WTC11 (cell line): ENCODE measurements around the gene FER. TPM values are rescaled to one million over a fixed set of nuclear protein-coding genes. Genes with fewer than 3 reads are reported as not detected.
A peak's percentile ranks its signal among the peaks of the same experiment; 100 is the strongest.

Experiments used
- ATAC-seq: fragments of 200-7000 bp; cut with Tn5 transposase; 2 replicates; pipeline ENCODE4 v1.10.0; 2021; ENCODE audit warnings: mild to moderate bottlenecking, moderate library complexity
- CTCF ChIA-PET: fragments of 300-600 bp; sonication (Branson Sonifier 250); formaldehyde crosslinking; loops from one replicate; lab custom pipeline; 2021; ENCODE audit warnings: antibody characterized with exemption; lab: Charles Lee
- POLR2A ChIA-PET: fragments of 350-600 bp; sonication (Branson Sonifier 250); formaldehyde crosslinking; loops from one replicate; lab custom pipeline; 2021; ENCODE audit warnings: antibody characterized with exemption; lab: Charles Lee
- DNase-seq: peaks from one replicate; pipeline ENCODE4 v3.0.0; 2021; ENCODE audit warnings: low spot score
- H3K27ac Mint-ChIP-seq: 2 replicates; pipeline ENCODE4 v1.8.0; 2021; ENCODE audit warnings: mixed read lengths
- H3K27me3 Mint-ChIP-seq: 2 replicates; pipeline ENCODE4 v1.8.0; 2021; ENCODE audit warnings: low read depth, mild to moderate bottlenecking, moderate library complexity, mixed read lengths
- H3K36me3 Mint-ChIP-seq: 2 replicates; pipeline ENCODE4 v1.8.0; 2021; ENCODE audit warnings: mixed read lengths
- H3K4me1 Mint-ChIP-seq: 2 replicates; pipeline ENCODE4 v1.8.0; 2022; ENCODE audit warnings: mixed read lengths
- H3K4me3 Mint-ChIP-seq: 2 replicates; pipeline ENCODE4 v1.8.0; 2021; ENCODE audit warnings: mild to moderate bottlenecking, moderate library complexity, mixed read lengths
- H3K9me3 Mint-ChIP-seq: 2 replicates; pipeline ENCODE4 v1.8.0; 2021; ENCODE audit warnings: mixed read lengths
- ATF2 ChIP-seq: sonication (generic); formaldehyde crosslinking; IDR thresholded peaks from 2 replicates; pipeline ENCODE4 v1.8.1; 2022; ENCODE audit warnings: low read depth, missing genetic modification reagents, borderline replicate concordance
- ATF3 ChIP-seq: sonication (generic); formaldehyde crosslinking; conservative IDR thresholded peaks from 2 replicates; pipeline ENCODE4 v1.8.1; 2022; ENCODE audit warnings: mild to moderate bottlenecking, missing genetic modification reagents
- ATF6 ChIP-seq: sonication (generic); formaldehyde crosslinking; IDR thresholded peaks from 2 replicates; pipeline ENCODE4 v1.8.1; 2023; ENCODE audit warnings: mild to moderate bottlenecking, missing genetic modification reagents
- CDX4 ChIP-seq: fragments of 250-450 bp; sonication (Bioruptor Pico); IDR thresholded peaks from 2 replicates; pipeline ENCODE4 v1.9.0; 2021; ENCODE audit warnings: moderate library complexity, mild to moderate bottlenecking, inconsistent platforms, borderline replicate concordance
- ELF4 ChIP-seq: sonication (generic); formaldehyde crosslinking; IDR thresholded peaks from 2 replicates; pipeline ENCODE4 v1.8.1; 2022; ENCODE audit warnings: low read depth, mild to moderate bottlenecking, moderate library complexity, missing genetic modification reagents
- ERG ChIP-seq: fragments of 250-450 bp; sonication (Bioruptor Pico); IDR thresholded peaks from 2 replicates; pipeline ENCODE4 v1.8.0; 2021; ENCODE audit warnings: mild to moderate bottlenecking
- ESRRA ChIP-seq: sonication (generic); formaldehyde crosslinking; IDR thresholded peaks from 2 replicates; pipeline ENCODE4 v1.8.1; 2022; ENCODE audit warnings: mild to moderate bottlenecking, missing genetic modification reagents, borderline replicate concordance
- ETV6 ChIP-seq: sonication (generic); formaldehyde crosslinking; IDR thresholded peaks from 2 replicates; pipeline ENCODE4 v1.8.1; 2022; ENCODE audit warnings: mild to moderate bottlenecking, missing genetic modification reagents
- FOXP4 ChIP-seq: sonication (generic); formaldehyde crosslinking; IDR thresholded peaks from 2 replicates; pipeline ENCODE4 v1.8.0; 2022; ENCODE audit warnings: mild to moderate bottlenecking, missing genetic modification reagents
- GABPB1 ChIP-seq: sonication (generic); formaldehyde crosslinking; IDR thresholded peaks from 2 replicates; pipeline ENCODE4 v1.8.1; 2023; ENCODE audit warnings: mild to moderate bottlenecking, missing genetic modification reagents
- GRHL2 ChIP-seq: fragments of 250-450 bp; sonication (Bioruptor Pico); IDR thresholded peaks from 2 replicates; pipeline ENCODE4 v1.8.0; 2022; ENCODE audit warnings: mild to moderate bottlenecking, moderate library complexity; ENCODE audit not compliant: insufficient replicate concordance, severe bottlenecking
- HMGA2 ChIP-seq: fragments of 250-450 bp; sonication (Bioruptor Pico); IDR thresholded peaks from 2 replicates; pipeline ENCODE4 v1.4.0; 2021; ENCODE audit warnings: mild to moderate bottlenecking, moderate library complexity
- HMGXB4 ChIP-seq: sonication (generic); formaldehyde crosslinking; IDR thresholded peaks from 2 replicates; pipeline ENCODE4 v1.8.1; 2023; ENCODE audit warnings: mild to moderate bottlenecking, moderate library complexity, missing genetic modification reagents
- IRF2 ChIP-seq: sonication (generic); formaldehyde crosslinking; IDR thresholded peaks from 2 replicates; pipeline ENCODE4 v1.8.0; 2022; ENCODE audit warnings: low read depth, missing genetic modification reagents, borderline replicate concordance
- KAT7 ChIP-seq: sonication (generic); formaldehyde crosslinking; IDR thresholded peaks from 2 replicates; pipeline ENCODE4 v1.8.1; 2023; ENCODE audit warnings: missing genetic modification reagents, mild to moderate bottlenecking, borderline replicate concordance
- MYBL2 ChIP-seq: sonication (generic); formaldehyde crosslinking; IDR thresholded peaks from 2 replicates; pipeline ENCODE4 v1.8.1; 2023; ENCODE audit warnings: mild to moderate bottlenecking, moderate library complexity, missing genetic modification reagents
- NFATC4 ChIP-seq: fragments of 250-450 bp; sonication (Bioruptor Pico); IDR thresholded peaks from 2 replicates; pipeline ENCODE4 v1.9.0; 2021; ENCODE audit warnings: mild to moderate bottlenecking
- NFYB ChIP-seq: sonication (generic); formaldehyde crosslinking; conservative IDR thresholded peaks from 2 replicates; pipeline ENCODE4 v1.8.0; 2022; ENCODE audit warnings: low read depth, missing genetic modification reagents
- SMAD4 ChIP-seq: sonication (generic); formaldehyde crosslinking; IDR thresholded peaks from 2 replicates; pipeline ENCODE4 v1.8.0; 2022; ENCODE audit warnings: mild to moderate bottlenecking, missing genetic modification reagents
- SOX15 ChIP-seq: fragments of 250-450 bp; sonication (Bioruptor Pico); IDR thresholded peaks from 2 replicates; pipeline ENCODE4 v1.9.0; 2021; ENCODE audit warnings: mild to moderate bottlenecking
- USF1 ChIP-seq: sonication (generic); formaldehyde crosslinking; IDR thresholded peaks from 2 replicates; pipeline ENCODE4 v1.8.0; 2022; ENCODE audit warnings: mild to moderate bottlenecking, missing genetic modification reagents
- ZMAT4 ChIP-seq: fragments of 250-450 bp; sonication (Bioruptor Pico); IDR thresholded peaks from 2 replicates; pipeline ENCODE4 v1.9.0; 2021; ENCODE audit warnings: mild to moderate bottlenecking
- ZNF138 ChIP-seq: sonication (generic); formaldehyde crosslinking; conservative IDR thresholded peaks from 2 replicates; pipeline ENCODE4 v1.8.1; 2022; ENCODE audit warnings: mild to moderate bottlenecking, moderate library complexity, missing genetic modification reagents
- ZSCAN18 ChIP-seq: fragments of 250-450 bp; sonication (Bioruptor Pico); IDR thresholded peaks from 2 replicates; pipeline ENCODE4 v2.1.2; 2022; ENCODE audit warnings: mild to moderate bottlenecking, moderate library complexity
- total RNA-seq: library from RNA; stranded (reverse); gene quantifications from 3 replicates; pipeline ENCODE4 v1.2.3, GENCODE V29; 2021

Gene FER
- total RNA-seq, 1 experiment from 2014 or later: 13.8 TPM

- ChIA-PET CTCF (no interaction called here), POLR2A (no interaction called here)
- Mint-ChIP-seq H3K36me3 (no peaks in the 10 kb centered on the region), H3K9me3 (0 out of 2 replicates have a peak, but pooled peaks cover 4% of the 10 kb centered on the region), H3K27me3 (no peaks in the 10 kb centered on the region), H3K27ac (no peak overlapping the region), H3K4me3 (no peak overlapping the region), H3K4me1 (peaks cover 33% of the 10 kb centered on the region)
- DNase-seq (no peak), ATAC-seq (peak; percentile 81)
- TF ChIP-seq NFATC4 (CRISPR knock-in tag) (no peak), GRHL2 (CRISPR knock-in tag) (no peak), ETV6 (no peak), ATF2 (CRISPR knock-in tag) (no peak), FOXP4 (CRISPR knock-in tag) (no peak), ZSCAN18 (CRISPR knock-in tag) (no peak)
Measured at GRCh38 chr5:109167586-109167985, 419.9 kb downstream of the FER start.

- Mint-ChIP-seq H3K9me3 (0 out of 2 replicates have a peak, but pooled peaks cover 4% of the 10 kb centered on the region), H3K36me3 (no peaks in the 10 kb centered on the region), H3K27me3 (no peaks in the 10 kb centered on the region), H3K4me1 (peaks cover 33% of the 10 kb centered on the region), H3K4me3 (no peak overlapping the region), H3K27ac (peak overlapping the region; percentile 7; the same call in 1 of the 2 replicates)
- DNase-seq: no peak
- CTCF ChIA-PET: no interaction called here
- POLR2A ChIA-PET: no interaction called here
- peak; percentile 43 for ATAC-seq
- TF ChIP-seq SOX15 (CRISPR knock-in tag): no peak
- TF ChIP-seq ATF6 (CRISPR knock-in tag): no peak
- TF ChIP-seq ERG (CRISPR knock-in tag): no peak
- TF ChIP-seq ESRRA (CRISPR knock-in tag): no peak
- TF ChIP-seq NFYB (CRISPR knock-in tag): no peak
- TF ChIP-seq SMAD4 (CRISPR knock-in tag): no peak
- TF ChIP-seq IRF2: no peak
- no peak for TF ChIP-seq KAT7 (CRISPR knock-in tag)
- TF ChIP-seq USF1 (CRISPR knock-in tag): no peak
- TF ChIP-seq GABPB1 (CRISPR knock-in tag): no peak
- no peak for TF ChIP-seq MYBL2
- no peak for TF ChIP-seq ATF3 (CRISPR knock-in tag)
- TF ChIP-seq ZMAT4: no peak
- TF ChIP-seq ZNF138 (CRISPR knock-in tag): no peak
- TF ChIP-seq ELF4 (CRISPR knock-in tag): no peak
- no peak for TF ChIP-seq HMGA2 (CRISPR knock-in tag)
- no peak for TF ChIP-seq CDX4 (CRISPR knock-in tag)
- TF ChIP-seq HMGXB4 (CRISPR knock-in tag): no peak
Measured at GRCh38 chr5:109168151-109168550, 420.5 kb downstream of the FER start.
